ENCODE results near the gene MPPED1. TPM values are rescaled to one million over a fixed set of nuclear protein-coding genes. Genes with fewer than 3 reads are reported as not detected.

MPPED1 gene
- total RNA-seq, 1 experiment from 2014 or later = 0.28 TPM

GRCh38 chr22:43512279-43512678 is 100.5 kb downstream of the MPPED1 start:
- H3K4me2 ChIP-seq (ENCODE audit: insufficient read depth, insufficient read length, low read length) = no peak overlapping the region
- H2BK5ac ChIP-seq (ENCODE audit: insufficient read length, low read length) = no peak overlapping the region
- no peak overlapping the region for H2BK15ac ChIP-seq (ENCODE audit: low read depth, low read length)
- H3K79me1 ChIP-seq (ENCODE audit: insufficient read depth, low read depth, low read length, poor library complexity, severe bottlenecking) = no peaks in the 10 kb centered on the region
- no peaks in the 10 kb centered on the region; a peak in 1 of 7 replicates for H3K36me3 Mint-ChIP-seq (ENCODE audit: insufficient read depth in 1 of 3, low read depth in 3 of 3)
- H3K27ac ChIP-seq (ENCODE audit: insufficient read length, low read depth, low read length) = no peak overlapping the region
- H2BK20ac ChIP-seq (ENCODE audit: low read depth, low read length, poor library complexity, severe bottlenecking) = no peak overlapping the region
- TF ChIP-seq, protein P1, sequence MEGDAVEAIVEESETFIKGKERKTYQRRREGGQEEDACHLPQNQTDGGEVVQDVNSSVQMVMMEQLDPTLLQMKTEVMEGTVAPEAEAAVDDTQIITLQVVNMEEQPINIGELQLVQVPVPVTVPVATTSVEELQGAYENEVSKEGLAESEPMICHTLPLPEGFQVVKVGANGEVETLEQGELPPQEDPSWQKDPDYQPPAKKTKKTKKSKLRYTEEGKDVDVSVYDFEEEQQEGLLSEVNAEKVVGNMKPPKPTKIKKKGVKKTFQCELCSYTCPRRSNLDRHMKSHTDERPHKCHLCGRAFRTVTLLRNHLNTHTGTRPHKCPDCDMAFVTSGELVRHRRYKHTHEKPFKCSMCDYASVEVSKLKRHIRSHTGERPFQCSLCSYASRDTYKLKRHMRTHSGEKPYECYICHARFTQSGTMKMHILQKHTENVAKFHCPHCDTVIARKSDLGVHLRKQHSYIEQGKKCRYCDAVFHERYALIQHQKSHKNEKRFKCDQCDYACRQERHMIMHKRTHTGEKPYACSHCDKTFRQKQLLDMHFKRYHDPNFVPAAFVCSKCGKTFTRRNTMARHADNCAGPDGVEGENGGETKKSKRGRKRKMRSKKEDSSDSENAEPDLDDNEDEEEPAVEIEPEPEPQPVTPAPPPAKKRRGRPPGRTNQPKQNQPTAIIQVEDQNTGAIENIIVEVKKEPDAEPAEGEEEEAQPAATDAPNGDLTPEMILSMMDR (conservative IDR thresholded peaks at IDR 0.05) = no peak
- no peak overlapping the region for H3K4ac ChIP-seq (ENCODE audit: low read depth, low read length)
- no peak overlapping the region for H2BK120ac ChIP-seq (ENCODE audit: low read depth, low read length, poor library complexity, severe bottlenecking)
- H3K18ac ChIP-seq (ENCODE audit: insufficient read length, low read depth, low read length) = no peak overlapping the region
- no peaks in the 10 kb centered on the region for H3K9me3 ChIP-seq (ENCODE audit: control insufficient read depth, low read depth, low read length)
- no peak overlapping the region for H3K4me3 Mint-ChIP-seq
- no peak overlapping the region for H3K9ac ChIP-seq (ENCODE audit: extremely low read depth, insufficient read length, low read length)
- no peak overlapping the region for H4K5ac ChIP-seq (ENCODE audit: insufficient read length, low read depth, low read length)
- H4K20me1 ChIP-seq (ENCODE audit: control insufficient read depth, insufficient read depth, insufficient read length) = no peaks in the 10 kb centered on the region
- no peaks in the 10 kb centered on the region for H3K4me1 Mint-ChIP-seq
- no CpG with 5 or more reads among the region's 8 CpGs for WGBS (ENCODE audit: extremely low coverage, insufficient read length, low lambda C conversion rate)
- no peak overlapping the region for H3K14ac ChIP-seq (ENCODE audit: insufficient read depth, low read length)
- no peak overlapping the region for H2AFZ ChIP-seq (ENCODE audit: low read length)
- no peak for DNase-seq
- H3K23ac ChIP-seq (ENCODE audit: insufficient read length, low read depth, low read length) = no peak overlapping the region
- no peak overlapping the region for H3K27ac Mint-ChIP-seq
- no peaks in the 10 kb centered on the region for H3K27me3 ChIP-seq (ENCODE audit: insufficient read depth, low read length)
- peaks cover 2% of the 10 kb centered on the region; the same call in 1 of the 2 replicates for H3K27me3 Mint-ChIP-seq (ENCODE audit: low read depth)
- no peaks in the 10 kb centered on the region for H3K23me2 ChIP-seq (ENCODE audit: insufficient read length, low read depth, low read length, poor library complexity, severe bottlenecking)
- H2AK5ac ChIP-seq (ENCODE audit: insufficient read length, low read length) = no peak overlapping the region
- no peak overlapping the region for H4K8ac ChIP-seq (replicated peaks; ENCODE audit: insufficient read length, low read depth, low read length)
- H3K79me2 ChIP-seq (ENCODE audit: insufficient read depth, low read length) = no peaks in the 10 kb centered on the region
- no peaks in the 10 kb centered on the region for H3K4me1 ChIP-seq (ENCODE audit: insufficient read depth, low read length)
- peaks cover 3% of the 10 kb centered on the region in 2 experiments; a peak in 2 of 5 replicates for H3K9me3 Mint-ChIP-seq
- H4K91ac ChIP-seq (ENCODE audit: insufficient read length, low read depth, low read length) = no peak overlapping the region
- no peak overlapping the region for H3K56ac ChIP-seq (ENCODE audit: insufficient read length, low read depth, low read length)
- no peak overlapping the region for H3T11ph ChIP-seq (ENCODE audit: low read length)
- no peak overlapping the region for H2BK12ac ChIP-seq (ENCODE audit: insufficient read length, low read depth, low read length)

Data from H9 (cell line).